Measurements from ENCODE around the gene VPS26B.

The VPS26B gene

DNA sequence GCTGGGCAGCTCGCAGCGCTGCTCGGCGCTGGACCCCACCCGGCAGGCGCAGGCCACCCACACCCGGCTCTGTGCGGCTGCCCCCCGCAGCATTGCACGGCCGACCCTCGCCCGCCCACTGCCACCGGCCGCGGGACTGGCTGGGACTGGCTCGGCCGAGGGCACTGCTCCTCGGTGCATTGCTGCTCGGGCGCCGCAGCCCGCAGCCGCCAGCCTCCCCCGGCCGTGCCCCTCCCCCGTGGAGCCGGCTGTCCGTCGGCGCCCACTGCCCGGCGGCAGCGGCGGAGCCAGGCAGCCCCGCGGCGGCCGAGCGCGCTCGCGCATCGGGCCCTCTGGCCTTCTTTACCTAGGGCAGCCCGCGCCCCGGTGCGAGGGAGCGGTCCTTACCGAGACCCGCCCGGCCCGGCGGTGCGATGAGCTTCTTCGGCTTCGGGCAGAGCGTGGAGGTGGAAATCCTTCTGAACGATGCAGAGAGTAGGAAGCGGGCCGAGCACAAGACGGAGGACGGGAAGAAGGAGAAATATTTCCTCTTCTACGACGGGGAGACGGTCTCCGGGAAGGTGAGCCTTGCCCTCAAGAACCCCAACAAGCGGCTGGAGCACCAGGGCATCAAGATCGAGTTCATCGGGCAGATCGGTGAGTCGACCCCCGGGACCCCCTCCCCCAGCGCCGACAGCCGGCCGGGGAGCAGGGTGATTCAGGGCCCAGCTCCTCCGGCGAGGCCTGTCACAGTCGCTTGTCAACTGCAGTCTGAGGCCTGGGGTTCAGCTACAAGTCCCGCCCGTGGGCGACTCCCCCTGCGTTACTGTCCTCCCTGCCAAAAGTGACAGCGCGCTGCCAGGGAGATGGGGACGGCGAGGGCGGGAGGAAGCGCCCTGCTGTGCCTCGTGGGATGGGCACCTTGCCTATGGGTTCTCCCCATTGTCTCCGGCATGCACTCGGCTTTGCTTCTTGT lies 516 bp downstream of the VPS26B start:
- Mint-ChIP-seq H3K4me1 (ENCODE audit: low read depth) (peaks cover 61% of the 10 kb centered on the region), H3K36me3 (no peaks in the 10 kb centered on the region), H3K4me3 (peak overlapping the region; percentile 95), H3K27ac (peak overlapping the region; percentile 89), H3K9me3 (ENCODE audit: low read depth) (no peaks in the 10 kb centered on the region), H3K27me3 (no peaks in the 10 kb centered on the region)

DNA sequence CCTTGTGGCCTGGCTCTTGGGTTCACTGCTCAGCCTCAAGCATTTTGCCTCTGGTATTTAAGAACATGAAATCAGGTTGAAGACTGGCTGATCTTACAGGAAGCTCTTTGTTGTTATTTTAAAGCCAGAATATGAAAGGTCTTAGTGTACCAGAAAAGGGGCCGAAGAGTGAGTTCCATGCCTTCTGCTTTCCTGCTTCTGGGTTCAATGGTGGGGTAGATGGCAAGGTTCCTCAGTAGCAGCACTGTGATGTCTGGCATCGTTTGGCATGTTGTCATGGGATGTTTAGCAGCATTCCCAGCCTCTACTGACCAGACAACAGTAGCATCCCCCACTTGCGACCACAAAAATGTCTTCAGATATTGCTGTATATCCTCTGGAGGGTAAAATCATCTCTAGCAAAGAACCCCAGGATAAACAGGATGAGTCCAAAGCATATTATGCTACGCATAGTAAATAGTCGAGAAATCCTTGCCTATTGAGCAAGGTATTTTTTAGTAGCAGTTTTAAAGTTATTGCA lies 2.4 kb downstream of the VPS26B start:
- Mint-ChIP-seq H3K36me3 (no peaks in the 10 kb centered on the region), H3K9me3 (ENCODE audit: low read depth) (no peaks in the 10 kb centered on the region), H3K4me1 (ENCODE audit: low read depth) (peaks cover 72% of the 10 kb centered on the region), H3K27ac (no peak overlapping the region), H3K27me3 (no peaks in the 10 kb centered on the region), H3K4me3 (peak overlapping the region; percentile 95)

DNA sequence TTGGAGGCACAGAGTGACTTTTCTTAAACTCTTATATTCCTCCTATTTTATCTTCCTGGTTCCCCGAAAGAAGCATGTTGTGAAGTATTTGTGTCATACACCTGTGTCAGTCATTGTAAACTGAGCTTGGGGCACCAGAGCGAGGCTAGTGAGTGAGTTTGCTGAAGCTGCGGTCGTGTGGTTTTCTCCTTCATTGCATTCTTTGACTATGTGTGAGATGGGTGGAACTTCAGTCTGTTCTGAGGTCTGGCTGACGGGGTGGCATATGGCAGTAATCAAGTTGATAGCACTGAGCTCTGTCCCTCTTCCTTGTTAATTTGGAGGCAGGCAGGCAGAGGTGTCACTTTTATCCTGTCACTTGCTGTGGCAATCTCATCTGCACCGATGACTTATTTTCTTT lies 4.2 kb downstream of the VPS26B start:
- Mint-ChIP-seq H3K27ac (no peak overlapping the region), H3K27me3 (no peaks in the 10 kb centered on the region), H3K9me3 (ENCODE audit: low read depth) (no peaks in the 10 kb centered on the region), H3K36me3 (no peaks in the 10 kb centered on the region), H3K4me1 (ENCODE audit: low read depth) (peaks cover 72% of the 10 kb centered on the region), H3K4me3 (no peak overlapping the region)

DNA sequence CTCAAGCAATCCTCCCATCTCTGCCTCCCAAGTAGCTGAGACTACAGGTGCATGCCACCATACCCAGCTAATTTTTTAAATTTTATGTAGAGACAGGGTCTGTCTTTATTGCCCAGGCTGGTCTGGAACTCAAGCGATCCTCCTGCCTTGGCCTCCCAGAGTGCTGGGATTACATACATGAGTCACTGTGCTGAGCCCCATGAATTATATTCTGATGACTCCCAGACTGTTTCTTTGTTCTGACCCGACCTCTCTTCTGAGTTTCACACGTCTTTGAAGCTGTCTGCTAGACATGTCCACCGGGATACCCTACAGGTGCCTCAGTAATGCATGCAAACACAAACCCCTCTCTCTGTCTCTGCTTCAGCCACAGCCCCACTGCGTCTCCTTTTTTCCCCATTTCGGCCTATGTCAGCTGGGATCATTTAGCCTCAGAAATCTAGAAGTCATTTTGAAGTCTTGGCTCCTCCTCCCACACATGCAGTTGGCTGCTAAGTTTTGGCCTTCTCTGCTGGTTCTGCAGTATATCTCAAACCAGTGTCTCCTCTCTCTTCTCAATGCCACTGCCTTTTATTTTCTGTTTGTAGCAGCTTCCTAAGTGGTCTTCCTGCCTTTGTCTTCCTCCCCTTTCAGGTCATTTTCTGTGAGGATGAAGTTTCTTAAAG lies 4.8 kb downstream of the VPS26B start:
- Mint-ChIP-seq H3K36me3 (no peaks in the 10 kb centered on the region), H3K4me3 (peak overlapping the region; percentile 55), H3K27ac (peak overlapping the region; percentile 54), H3K9me3 (ENCODE audit: low read depth) (no peaks in the 10 kb centered on the region), H3K27me3 (no peaks in the 10 kb centered on the region), H3K4me1 (ENCODE audit: low read depth) (peaks cover 72% of the 10 kb centered on the region)

DNA sequence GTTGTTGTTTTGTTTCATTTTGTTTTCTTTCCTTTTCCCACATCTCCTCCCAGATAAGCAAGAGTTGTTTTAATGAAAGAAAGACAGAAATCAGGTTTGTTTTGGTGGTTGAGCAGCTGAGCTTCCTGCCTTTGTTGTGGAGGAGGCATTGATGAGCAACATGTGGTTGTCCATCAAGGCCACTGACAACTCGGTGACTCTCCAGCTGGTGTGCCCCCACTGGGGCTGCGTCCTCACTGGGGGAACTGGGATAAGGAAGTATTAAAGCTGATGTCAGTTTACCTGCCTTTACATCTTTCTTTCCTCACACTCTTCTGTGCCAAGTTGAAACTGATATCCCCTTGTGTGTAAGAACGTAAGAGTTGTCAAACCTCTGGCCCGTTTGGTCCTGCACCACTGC lies 5.9 kb downstream of the VPS26B start:
- no peaks in the 10 kb centered on the region for H3K27me3 Mint-ChIP-seq
- no peaks in the 10 kb centered on the region for H3K9me3 Mint-ChIP-seq (ENCODE audit: low read depth)
- no peak overlapping the region for H3K27ac Mint-ChIP-seq
- peaks cover 72% of the 10 kb centered on the region for H3K4me1 Mint-ChIP-seq (ENCODE audit: low read depth)
- H3K4me3 Mint-ChIP-seq: peak overlapping the region; percentile 55
- H3K36me3 Mint-ChIP-seq: no peaks in the 10 kb centered on the region

DNA sequence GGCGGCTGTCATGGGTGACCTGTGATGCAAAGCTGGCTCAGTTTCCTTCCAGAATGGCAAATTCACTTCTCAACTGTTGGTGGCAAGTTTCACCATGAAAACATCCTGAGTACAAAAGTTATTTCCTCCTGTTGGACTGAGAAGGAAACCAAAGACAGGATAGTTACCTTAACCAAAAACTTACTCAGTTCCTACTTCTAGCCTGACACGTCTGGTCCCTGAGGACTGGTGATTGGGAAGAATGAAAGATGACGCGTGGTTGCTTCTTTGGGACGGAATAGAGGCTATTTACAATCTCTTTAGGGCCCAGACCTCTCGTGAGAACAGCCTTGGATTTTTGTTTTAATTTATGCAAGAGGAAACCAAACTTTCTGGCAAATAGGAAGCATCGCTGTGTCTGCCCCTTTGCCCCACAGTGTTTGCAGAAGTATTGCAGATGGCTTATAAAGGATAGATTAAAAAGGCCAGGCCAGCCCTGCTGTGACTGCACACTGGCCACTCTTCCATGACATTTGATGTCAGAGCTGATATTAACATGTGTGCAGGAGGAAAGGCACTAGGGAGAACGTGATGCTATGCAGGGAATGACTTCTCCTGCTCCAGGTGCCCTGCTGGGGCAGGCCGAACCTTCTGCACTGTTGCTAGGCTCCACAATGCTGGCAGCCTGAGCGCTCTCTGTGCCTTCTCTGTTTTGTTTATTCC lies 7.6 kb downstream of the VPS26B start:
- no peaks in the 10 kb centered on the region for H3K9me3 Mint-ChIP-seq (ENCODE audit: low read depth)
- peaks cover 56% of the 10 kb centered on the region for H3K4me1 Mint-ChIP-seq (ENCODE audit: low read depth)
- H3K36me3 Mint-ChIP-seq: peaks cover under 1% of the 10 kb centered on the region
- H3K27ac Mint-ChIP-seq: no peak overlapping the region
- H3K27me3 Mint-ChIP-seq: no peaks in the 10 kb centered on the region
- H3K4me3 Mint-ChIP-seq: no peak overlapping the region

DNA sequence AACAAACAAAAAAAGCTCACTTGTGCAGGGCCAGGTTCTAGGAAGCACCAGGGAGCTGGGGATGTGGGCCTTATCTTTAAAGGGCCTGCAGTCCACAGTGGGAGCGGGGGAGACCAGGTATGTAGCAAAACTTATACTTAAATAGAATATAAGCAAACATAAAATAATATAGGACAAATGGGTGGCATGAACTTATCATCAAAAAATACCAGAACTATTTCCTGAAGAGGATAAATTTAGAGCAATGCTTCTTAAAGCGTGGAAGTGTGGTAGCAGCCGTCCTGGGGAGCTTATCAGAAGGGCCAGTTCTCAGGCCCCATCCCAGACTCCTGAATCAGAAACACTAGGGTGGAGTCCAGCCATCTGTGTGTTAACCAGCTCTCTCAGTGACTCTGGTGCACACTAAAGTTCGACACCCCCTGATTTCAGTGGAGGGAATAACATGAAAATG lies 9.3 kb downstream of the VPS26B start:
- no peak overlapping the region for H3K27ac Mint-ChIP-seq
- H3K4me1 Mint-ChIP-seq (ENCODE audit: low read depth): peaks cover 39% of the 10 kb centered on the region
- no peaks in the 10 kb centered on the region for H3K9me3 Mint-ChIP-seq (ENCODE audit: low read depth)
- H3K4me3 Mint-ChIP-seq: no peak overlapping the region
- peaks cover 3% of the 10 kb centered on the region for H3K36me3 Mint-ChIP-seq
- no peaks in the 10 kb centered on the region for H3K27me3 Mint-ChIP-seq

DNA sequence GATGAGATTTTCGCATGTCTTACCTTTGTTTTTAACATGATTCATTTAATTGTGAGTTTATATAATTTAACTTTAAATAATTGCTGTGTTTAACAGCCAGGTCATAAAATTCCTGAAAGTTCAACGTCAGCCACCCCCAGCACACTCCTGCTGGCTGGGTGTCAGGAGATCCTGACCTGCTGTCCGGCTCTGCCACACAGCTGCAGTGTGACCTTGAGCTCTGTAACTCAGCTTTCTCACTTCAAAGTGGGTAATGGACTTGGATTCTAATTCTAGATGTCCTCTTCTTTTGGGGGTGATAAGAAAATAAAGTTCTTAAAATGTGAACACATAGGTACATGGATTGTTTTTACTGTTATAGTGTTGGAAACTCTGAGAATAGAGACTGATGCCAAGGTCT lies 10.9 kb downstream of the VPS26B start:
- no peak overlapping the region for H3K4me3 Mint-ChIP-seq
- H3K36me3 Mint-ChIP-seq: peaks cover 3% of the 10 kb centered on the region
- peaks cover 24% of the 10 kb centered on the region for H3K4me1 Mint-ChIP-seq (ENCODE audit: low read depth)
- no peaks in the 10 kb centered on the region for H3K27me3 Mint-ChIP-seq
- no peak overlapping the region for H3K27ac Mint-ChIP-seq
- H3K9me3 Mint-ChIP-seq (ENCODE audit: low read depth): no peaks in the 10 kb centered on the region

DNA sequence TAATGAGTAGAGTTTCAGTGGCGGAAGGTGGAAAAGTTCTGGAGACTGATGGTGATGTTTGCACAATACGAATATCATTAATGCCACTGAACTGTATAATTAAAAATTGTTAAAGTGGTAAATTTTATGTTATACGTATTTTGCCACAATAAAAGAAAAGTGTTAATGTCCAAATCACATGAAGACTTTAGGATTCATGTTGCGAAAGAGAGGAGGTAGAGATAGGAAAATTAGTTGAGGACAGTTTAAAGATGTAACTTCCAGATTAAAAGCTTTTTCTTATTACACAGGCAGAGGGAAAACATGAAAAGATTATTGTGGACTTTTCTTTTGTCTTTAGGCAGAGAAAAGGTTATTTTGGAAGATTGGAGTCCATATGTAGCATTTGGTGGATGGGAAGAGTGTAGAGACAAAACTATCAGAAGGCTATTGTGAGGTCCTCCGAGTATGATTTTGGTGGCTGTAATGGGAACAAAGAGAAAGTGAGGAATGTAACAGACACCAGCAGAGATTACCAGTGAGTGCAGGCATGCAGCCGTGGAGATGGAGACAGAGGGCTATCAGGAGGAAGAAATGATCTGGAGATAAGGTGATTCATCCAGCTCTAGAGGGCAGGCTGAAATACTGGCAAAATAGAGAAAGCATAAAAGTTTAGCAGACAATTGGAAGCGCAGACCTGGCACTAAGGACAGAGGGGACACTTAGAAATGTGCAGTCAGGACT lies 12.5 kb downstream of the VPS26B start:
- Mint-ChIP-seq H3K4me1 (ENCODE audit: low read depth) (peaks cover 13% of the 10 kb centered on the region), H3K9me3 (ENCODE audit: low read depth) (no peaks in the 10 kb centered on the region), H3K27ac (peak overlapping the region; percentile 54), H3K4me3 (no peak overlapping the region), H3K36me3 (peaks cover 3% of the 10 kb centered on the region), H3K27me3 (no peaks in the 10 kb centered on the region)

DNA sequence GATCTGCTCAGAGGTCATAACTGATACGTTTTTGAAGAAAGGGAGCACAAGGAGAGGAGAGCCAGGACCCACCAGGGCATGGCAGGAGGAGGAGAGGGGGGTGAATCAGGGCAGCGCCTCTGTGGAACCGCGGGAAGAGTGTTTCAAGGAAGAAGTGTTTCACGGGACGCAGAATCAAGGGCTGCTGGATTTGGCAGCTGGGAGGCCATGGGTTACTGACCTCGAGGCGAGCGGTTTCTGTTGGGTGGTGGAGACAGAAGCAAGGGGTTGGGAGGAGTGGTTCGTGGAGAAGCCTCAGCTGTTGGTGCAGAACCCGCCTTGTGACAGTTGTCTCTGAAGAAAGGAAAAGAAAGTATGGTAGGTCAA lies 13.1 kb downstream of the VPS26B start:
- Mint-ChIP-seq H3K27me3 (no peaks in the 10 kb centered on the region), H3K4me1 (ENCODE audit: low read depth) (peaks cover 7% of the 10 kb centered on the region), H3K27ac (peak overlapping the region; percentile 54), H3K4me3 (no peak overlapping the region), H3K9me3 (ENCODE audit: low read depth) (no peaks in the 10 kb centered on the region), H3K36me3 (peaks cover 3% of the 10 kb centered on the region)

DNA sequence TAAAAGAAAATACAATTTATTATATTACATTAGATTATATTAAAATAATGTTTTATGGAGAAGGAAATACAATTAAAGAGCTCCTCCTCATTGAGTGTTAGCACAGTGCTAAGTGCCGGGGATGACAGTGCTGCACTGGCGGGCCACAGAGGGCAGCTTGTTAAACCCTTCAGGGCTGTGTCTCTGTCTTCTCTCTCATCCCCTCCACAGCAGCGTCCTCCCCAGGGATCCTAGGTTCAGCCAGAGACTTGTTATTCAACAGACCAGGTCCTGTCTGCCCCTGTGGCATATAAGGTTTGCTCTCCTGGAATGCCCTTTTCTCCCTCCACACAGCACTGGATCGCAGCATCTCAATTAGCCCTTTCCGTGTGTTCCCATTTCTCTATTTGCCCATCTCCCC lies 14.5 kb downstream of the VPS26B start:
- no peak overlapping the region for H3K27ac Mint-ChIP-seq
- no peaks in the 10 kb centered on the region for H3K27me3 Mint-ChIP-seq
- H3K4me3 Mint-ChIP-seq: no peak overlapping the region
- H3K36me3 Mint-ChIP-seq: peaks cover 3% of the 10 kb centered on the region
- H3K9me3 Mint-ChIP-seq (ENCODE audit: low read depth): no peaks in the 10 kb centered on the region
- H3K4me1 Mint-ChIP-seq (ENCODE audit: low read depth): no peaks in the 10 kb centered on the region

DNA sequence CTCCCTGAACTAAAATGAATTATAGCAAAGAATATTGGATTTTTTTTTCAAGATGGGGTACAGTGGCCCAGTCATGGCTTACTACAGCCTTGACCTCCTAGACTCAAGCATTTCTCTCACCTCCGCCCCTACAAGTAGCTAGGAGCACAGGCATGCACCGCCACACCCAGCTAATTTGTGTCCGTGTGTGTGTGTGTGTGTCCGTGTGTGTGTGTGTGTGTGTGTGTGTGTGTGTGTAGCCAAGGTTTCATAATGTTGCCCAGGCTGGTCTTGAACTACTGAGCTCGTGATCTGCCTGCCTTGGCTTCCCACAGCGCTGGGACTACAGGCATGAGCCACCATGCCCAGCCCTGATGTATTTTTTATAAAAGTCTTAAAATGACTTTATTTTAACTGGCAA lies 16.1 kb downstream of the VPS26B start:
- Mint-ChIP-seq H3K9me3 (ENCODE audit: low read depth) (no peaks in the 10 kb centered on the region), H3K4me3 (no peak overlapping the region), H3K4me1 (ENCODE audit: low read depth) (no peaks in the 10 kb centered on the region), H3K27me3 (no peaks in the 10 kb centered on the region), H3K27ac (no peak overlapping the region), H3K36me3 (peaks cover 3% of the 10 kb centered on the region)

DNA sequence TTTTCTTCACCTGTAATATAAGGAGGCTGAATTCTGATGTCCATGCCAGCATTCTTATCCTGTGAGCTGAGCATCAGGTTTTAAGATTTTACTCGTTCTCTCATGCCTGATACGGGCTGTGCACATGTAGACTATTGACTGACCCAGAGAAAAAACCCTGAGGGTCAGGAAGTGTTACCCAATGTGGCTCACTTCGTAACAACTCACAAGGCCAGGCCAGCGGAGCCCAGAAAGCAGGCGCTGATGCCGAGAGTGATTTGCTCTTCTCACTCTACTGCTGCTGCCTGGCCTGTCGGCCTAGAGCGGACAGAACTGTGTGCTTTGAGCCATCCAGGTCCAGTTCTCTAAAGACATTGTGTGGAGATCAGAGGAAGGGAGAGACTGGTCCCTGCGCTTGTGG lies 17.9 kb downstream of the VPS26B start:
- Mint-ChIP-seq H3K4me1 (ENCODE audit: low read depth) (no peaks in the 10 kb centered on the region), H3K36me3 (peaks cover under 1% of the 10 kb centered on the region), H3K9me3 (ENCODE audit: low read depth) (no peaks in the 10 kb centered on the region), H3K4me3 (no peak overlapping the region), H3K27ac (no peak overlapping the region), H3K27me3 (no peaks in the 10 kb centered on the region)

DNA sequence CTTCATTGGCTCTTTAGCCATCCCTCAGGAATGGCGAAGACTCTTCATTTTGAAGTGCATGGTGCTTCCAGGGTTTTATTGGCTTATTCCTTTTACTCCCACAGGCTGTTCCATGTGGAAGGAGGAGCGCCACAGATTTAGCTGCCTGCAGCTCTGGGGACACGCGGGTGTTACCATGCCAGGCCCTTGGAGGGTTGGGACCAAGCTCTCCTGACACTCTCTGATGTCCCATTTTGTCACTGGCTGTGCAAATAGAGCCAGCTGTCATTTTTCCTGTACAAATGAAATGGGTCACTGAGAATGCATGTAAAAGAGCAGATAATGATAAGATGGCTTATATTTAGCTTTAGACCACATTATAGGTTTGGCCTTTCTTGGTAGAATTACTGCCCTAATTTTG lies 19.4 kb downstream of the VPS26B start:
- Mint-ChIP-seq H3K4me1 (ENCODE audit: low read depth) (no peaks in the 10 kb centered on the region), H3K36me3 (no peaks in the 10 kb centered on the region), H3K27ac (no peak overlapping the region), H3K9me3 (ENCODE audit: low read depth) (no peaks in the 10 kb centered on the region), H3K27me3 (no peaks in the 10 kb centered on the region), H3K4me3 (no peak overlapping the region)

Data from activated naive CD8-positive, alpha-beta T cell (primary cell).